Measurements from ENCODE around the gene NRL.
"Not testable (repeated sequence)": the region's sequence is repeated elsewhere in the genome, so short reads cannot be mapped to it uniquely, and the experiment has no call there.

Gene NRL

DNA sequence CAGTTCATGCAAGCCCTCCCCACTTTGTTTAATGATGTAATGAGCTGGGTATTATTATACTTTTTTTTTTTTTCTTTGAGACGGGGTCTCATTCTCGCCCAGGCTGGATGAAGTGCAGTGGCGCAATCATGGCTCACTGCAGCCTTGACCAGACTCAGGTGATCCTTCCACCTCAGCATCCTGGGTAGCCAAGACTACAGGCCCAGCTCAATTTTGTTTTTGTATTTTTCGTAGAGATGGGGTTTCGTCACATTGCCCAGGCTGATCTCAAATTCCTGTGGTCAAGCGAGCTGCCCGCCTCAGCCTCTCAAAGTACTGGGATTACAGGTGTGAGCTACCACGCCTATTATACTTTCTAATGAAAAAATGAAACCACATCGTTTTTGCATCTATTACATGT, 4.7 kb downstream of the NRL start:
- Histone ChIP-seq H3K4me2 (peak overlapping the region; percentile 46), H2AFZ (ENCODE audit: low read depth) (no peak overlapping the region), H3K79me2 (ENCODE audit: insufficient read depth, low read depth) (no peaks in the 10 kb centered on the region), H3K4me1 (ENCODE audit: low read depth, poor library complexity, severe bottlenecking) (peaks cover 30% of the 10 kb centered on the region), H3K9ac (no peak overlapping the region), H3K4me3 (IDR thresholded peaks at IDR 0.05; ENCODE audit: insufficient read depth, low read depth, low read length) (no peak overlapping the region), H3K27ac (peak overlapping the region; percentile 48; the same call in 1 of the 2 replicates), H3K36me3 (ENCODE audit: insufficient read depth) (no peaks in the 10 kb centered on the region), H3K27me3 (ENCODE audit: insufficient read depth, low read depth) (no peaks in the 10 kb centered on the region), H4K20me1 (ENCODE audit: insufficient read depth) (no peaks in the 10 kb centered on the region)
- no peak for TF ChIP-seq CTCF (conservative IDR thresholded peaks at IDR 0.05; ENCODE audit: low read depth, low read length)

DNA sequence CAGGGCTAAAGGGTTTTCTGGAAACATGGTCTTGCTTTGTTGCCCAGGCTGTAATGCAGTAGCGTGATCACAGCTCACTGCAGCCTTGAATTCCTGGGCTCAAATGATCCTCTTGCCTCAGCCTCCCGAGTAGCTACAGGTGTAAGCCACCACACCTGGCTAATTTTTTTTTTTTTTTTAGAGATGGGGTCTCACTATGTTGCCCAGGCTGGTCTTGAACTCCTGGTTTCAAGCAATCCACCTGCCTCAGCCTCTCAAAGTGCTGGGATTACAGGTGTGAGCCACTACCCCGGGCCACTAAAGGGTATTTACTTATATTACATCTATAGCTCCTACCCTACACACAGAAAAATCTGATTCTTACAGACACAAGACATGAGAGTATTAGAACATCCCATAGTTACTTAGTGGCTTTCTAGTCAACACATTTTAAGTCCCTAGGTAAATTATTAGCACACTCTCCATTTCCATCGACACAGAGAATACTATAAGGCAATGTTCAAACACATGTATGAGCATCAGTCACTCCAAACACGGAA, 6.3 kb downstream of the NRL start:
- H2AFZ ChIP-seq (ENCODE audit: low read depth), result no peak overlapping the region
- H3K4me2 ChIP-seq, result peak overlapping the region; percentile 50; the same call in 1 of the 2 replicates
- H3K36me3 ChIP-seq (ENCODE audit: insufficient read depth), result no peaks in the 10 kb centered on the region
- no peaks in the 10 kb centered on the region for H3K27me3 ChIP-seq (ENCODE audit: insufficient read depth, low read depth)
- H3K4me1 ChIP-seq (ENCODE audit: low read depth, poor library complexity, severe bottlenecking), result peaks cover 30% of the 10 kb centered on the region
- H3K79me2 ChIP-seq (ENCODE audit: insufficient read depth, low read depth), result no peaks in the 10 kb centered on the region
- no peak for TF ChIP-seq CTCF (conservative IDR thresholded peaks at IDR 0.05; ENCODE audit: low read depth, low read length)
- H3K4me3 ChIP-seq (IDR thresholded peaks at IDR 0.05; ENCODE audit: insufficient read depth, low read depth, low read length), result no peak overlapping the region
- no peaks in the 10 kb centered on the region for H4K20me1 ChIP-seq (ENCODE audit: insufficient read depth)
- H3K9ac ChIP-seq, result no peak overlapping the region
- H3K27ac ChIP-seq, result peak overlapping the region; percentile 13; the same call in 1 of the 2 replicates

GRCh38 chr14:24106672-24107271, 8.0 kb downstream of the NRL start:
- H3K4me2 ChIP-seq, result no peak overlapping the region
- H2AFZ ChIP-seq (ENCODE audit: low read depth), result no peak overlapping the region
- no peaks in the 10 kb centered on the region for H4K20me1 ChIP-seq (ENCODE audit: insufficient read depth)
- no peak overlapping the region for H3K9ac ChIP-seq
- no peak overlapping the region for H3K4me3 ChIP-seq (IDR thresholded peaks at IDR 0.05; ENCODE audit: insufficient read depth, low read depth, low read length)
- H3K79me2 ChIP-seq (ENCODE audit: insufficient read depth, low read depth), result no peaks in the 10 kb centered on the region
- no peaks in the 10 kb centered on the region for H3K27me3 ChIP-seq (ENCODE audit: insufficient read depth, low read depth)
- peaks cover 30% of the 10 kb centered on the region for H3K4me1 ChIP-seq (ENCODE audit: low read depth, poor library complexity, severe bottlenecking)
- H3K27ac ChIP-seq, result no peak overlapping the region
- no peak for TF ChIP-seq CTCF (conservative IDR thresholded peaks at IDR 0.05; ENCODE audit: low read depth, low read length)
- H3K36me3 ChIP-seq (ENCODE audit: insufficient read depth), result no peaks in the 10 kb centered on the region

DNA sequence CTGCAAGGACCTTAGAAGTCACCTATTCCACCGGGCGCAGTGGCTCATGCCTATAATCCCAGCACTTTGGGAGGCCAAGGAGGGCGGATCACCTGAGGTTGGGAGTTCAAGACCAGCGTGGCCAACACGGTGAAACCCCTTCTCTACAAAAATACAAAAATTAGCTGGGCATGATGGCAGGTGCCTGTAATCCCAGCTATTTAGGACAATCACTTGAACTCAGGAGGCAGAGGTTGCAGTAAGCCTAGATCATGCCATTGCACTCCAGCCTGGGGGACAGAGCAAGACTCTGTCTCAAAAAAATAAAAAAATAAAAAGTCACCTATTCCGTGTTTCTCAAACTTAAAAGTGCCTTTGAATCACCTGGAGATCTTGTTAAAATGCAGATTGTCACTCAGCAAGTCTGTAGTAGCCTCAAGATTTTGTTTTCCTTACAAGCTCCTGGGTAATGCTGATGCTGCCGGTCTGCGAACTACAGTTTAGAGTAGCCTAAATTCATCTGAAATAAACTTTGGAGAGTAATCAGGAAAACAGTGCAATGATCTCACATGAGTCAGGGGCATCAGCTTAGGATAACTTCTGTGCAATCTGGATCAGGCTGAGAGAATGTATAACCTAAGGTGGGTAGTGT, 9.0 kb downstream of the NRL start:
- H3K27ac ChIP-seq; H3K4me3 ChIP-seq (IDR thresholded peaks at IDR 0.05; ENCODE audit: insufficient read depth, low read depth, low read length); H3K36me3 ChIP-seq (ENCODE audit: insufficient read depth); H4K20me1 ChIP-seq (ENCODE audit: insufficient read depth); H2AFZ ChIP-seq (ENCODE audit: low read depth); H3K4me2 ChIP-seq; H3K9ac ChIP-seq; H3K79me2 ChIP-seq (ENCODE audit: insufficient read depth, low read depth); H3K27me3 ChIP-seq (ENCODE audit: insufficient read depth, low read depth): not testable (repeated sequence)
- peaks cover 25% of the 10 kb centered on the region for H3K4me1 ChIP-seq (ENCODE audit: low read depth, poor library complexity, severe bottlenecking)

GRCh38 chr14:24103451-24103850, 11.3 kb downstream of the NRL start:
- peaks cover 3% of the 10 kb centered on the region for H3K4me1 ChIP-seq (ENCODE audit: low read depth, poor library complexity, severe bottlenecking)
- no peaks in the 10 kb centered on the region for H4K20me1 ChIP-seq (ENCODE audit: insufficient read depth)
- H2AFZ ChIP-seq (ENCODE audit: low read depth), result no peak overlapping the region
- H3K4me3 ChIP-seq (IDR thresholded peaks at IDR 0.05; ENCODE audit: insufficient read depth, low read depth, low read length), result no peak overlapping the region
- no peak overlapping the region for H3K27ac ChIP-seq
- no peak overlapping the region for H3K4me2 ChIP-seq
- no peak overlapping the region for H3K9ac ChIP-seq
- TF ChIP-seq CTCF (conservative IDR thresholded peaks at IDR 0.05; ENCODE audit: low read depth, low read length), result no peak
- H3K79me2 ChIP-seq (ENCODE audit: insufficient read depth, low read depth), result no peaks in the 10 kb centered on the region
- no peaks in the 10 kb centered on the region for H3K36me3 ChIP-seq (ENCODE audit: insufficient read depth)
- H3K27me3 ChIP-seq (ENCODE audit: insufficient read depth, low read depth), result no peaks in the 10 kb centered on the region

Measured in KMS-11 (cell line).